Measurements from ENCODE around the gene DOCK2.

DOCK2 gene

DNA sequence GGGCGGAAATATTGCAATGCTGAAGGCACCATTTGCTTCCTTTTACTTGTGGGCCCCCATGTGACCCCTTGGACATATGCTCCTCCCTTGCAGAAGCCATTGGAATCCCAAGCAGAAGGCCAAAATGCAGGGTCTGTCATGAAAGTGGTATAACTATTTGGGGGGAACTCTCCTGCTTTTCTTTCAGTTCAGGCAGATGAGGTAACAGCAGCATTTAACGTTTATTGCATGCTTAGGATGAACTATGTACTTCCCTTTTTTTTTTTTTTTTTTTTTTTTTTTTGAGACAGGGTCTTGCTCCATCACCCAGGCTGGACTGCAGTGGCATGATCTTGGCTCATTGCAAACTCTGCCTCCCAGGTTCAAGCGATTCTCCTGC, 476.4 kb downstream of the DOCK2 start:
- DNase-seq (ENCODE audit: low spot score) (no peak), ATAC-seq (ENCODE audit: low read depth) (no peak)
- Histone ChIP-seq H3K4me3 (ENCODE audit: severe bottlenecking) (no peak overlapping the region), H3K27me3 (ENCODE audit: insufficient read depth, poor library complexity, severe bottlenecking) (no peaks in the 10 kb centered on the region), H3K36me3 (ENCODE audit: low read depth) (no peaks in the 10 kb centered on the region), H3K27ac (ENCODE audit: poor library complexity, severe bottlenecking) (no peak overlapping the region), H3K4me1 (ENCODE audit: insufficient read depth, poor library complexity, severe bottlenecking) (peaks cover 3% of the 10 kb centered on the region), H3K9me3 (ENCODE audit: severe bottlenecking) (no peaks in the 10 kb centered on the region)
- TF ChIP-seq, protein P1, sequence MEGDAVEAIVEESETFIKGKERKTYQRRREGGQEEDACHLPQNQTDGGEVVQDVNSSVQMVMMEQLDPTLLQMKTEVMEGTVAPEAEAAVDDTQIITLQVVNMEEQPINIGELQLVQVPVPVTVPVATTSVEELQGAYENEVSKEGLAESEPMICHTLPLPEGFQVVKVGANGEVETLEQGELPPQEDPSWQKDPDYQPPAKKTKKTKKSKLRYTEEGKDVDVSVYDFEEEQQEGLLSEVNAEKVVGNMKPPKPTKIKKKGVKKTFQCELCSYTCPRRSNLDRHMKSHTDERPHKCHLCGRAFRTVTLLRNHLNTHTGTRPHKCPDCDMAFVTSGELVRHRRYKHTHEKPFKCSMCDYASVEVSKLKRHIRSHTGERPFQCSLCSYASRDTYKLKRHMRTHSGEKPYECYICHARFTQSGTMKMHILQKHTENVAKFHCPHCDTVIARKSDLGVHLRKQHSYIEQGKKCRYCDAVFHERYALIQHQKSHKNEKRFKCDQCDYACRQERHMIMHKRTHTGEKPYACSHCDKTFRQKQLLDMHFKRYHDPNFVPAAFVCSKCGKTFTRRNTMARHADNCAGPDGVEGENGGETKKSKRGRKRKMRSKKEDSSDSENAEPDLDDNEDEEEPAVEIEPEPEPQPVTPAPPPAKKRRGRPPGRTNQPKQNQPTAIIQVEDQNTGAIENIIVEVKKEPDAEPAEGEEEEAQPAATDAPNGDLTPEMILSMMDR (IDR thresholded peaks at IDR 0.05; ENCODE audit: poor library complexity, severe bottlenecking), result no peak

DNA sequence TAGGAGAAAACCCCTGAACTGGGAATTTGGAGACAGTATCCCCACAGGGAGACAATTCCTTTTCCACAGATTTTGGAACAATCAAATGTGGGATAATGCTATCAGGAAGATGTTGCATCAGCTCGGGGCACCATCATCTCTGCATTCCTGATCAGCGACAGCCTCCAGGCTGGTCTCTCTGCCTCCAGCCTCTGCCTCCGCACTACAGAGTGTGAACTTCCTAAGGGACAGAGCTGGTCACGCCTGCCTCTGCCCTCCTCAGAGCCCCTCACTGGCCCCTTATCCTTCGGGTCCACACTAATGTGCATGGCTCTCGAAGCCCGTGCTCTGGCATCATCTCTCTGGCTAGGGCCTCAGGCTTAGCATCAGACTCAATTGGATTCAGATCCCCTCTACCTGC, 477.2 kb downstream of the DOCK2 start:
- TF ChIP-seq, protein P1 (IDR thresholded peaks at IDR 0.05; ENCODE audit: poor library complexity, severe bottlenecking), result no peak
- no peak overlapping the region for H3K27ac ChIP-seq (ENCODE audit: poor library complexity, severe bottlenecking)
- no peaks in the 10 kb centered on the region for H3K27me3 ChIP-seq (ENCODE audit: insufficient read depth, poor library complexity, severe bottlenecking)
- H3K9me3 ChIP-seq (ENCODE audit: severe bottlenecking), result no peaks in the 10 kb centered on the region
- no peak overlapping the region for H3K4me3 ChIP-seq (ENCODE audit: severe bottlenecking)
- H3K4me1 ChIP-seq (ENCODE audit: insufficient read depth, poor library complexity, severe bottlenecking), result peaks cover 3% of the 10 kb centered on the region
- no peaks in the 10 kb centered on the region for H3K36me3 ChIP-seq (ENCODE audit: low read depth)
- DNase-seq (ENCODE audit: low spot score) (no peak), ATAC-seq (ENCODE audit: low read depth) (no peak)

DNA sequence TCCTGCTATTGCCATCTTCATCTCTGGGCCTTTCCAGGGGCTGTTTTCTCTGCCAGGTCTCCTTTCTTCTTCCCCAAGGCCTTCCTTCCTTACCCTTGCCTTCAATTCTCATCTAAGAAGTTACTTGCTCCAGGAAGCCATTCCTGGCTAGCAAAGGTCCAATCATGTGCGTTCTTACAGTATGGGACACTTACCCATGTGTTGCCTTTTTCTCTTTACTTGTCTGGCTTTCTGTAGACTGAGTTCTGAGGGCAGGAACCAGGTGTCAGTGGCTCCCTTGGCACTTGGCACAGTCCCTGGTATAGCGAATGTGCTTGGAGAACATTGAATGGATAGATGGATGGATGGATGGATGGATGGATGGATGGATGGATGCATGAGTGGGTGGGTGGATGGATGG, 478.9 kb downstream of the DOCK2 start:
- Histone ChIP-seq H3K36me3 (ENCODE audit: low read depth) (no peaks in the 10 kb centered on the region), H3K4me3 (ENCODE audit: severe bottlenecking) (no peak overlapping the region), H3K9me3 (ENCODE audit: severe bottlenecking) (no peaks in the 10 kb centered on the region), H3K27me3 (ENCODE audit: insufficient read depth, poor library complexity, severe bottlenecking) (no peaks in the 10 kb centered on the region), H3K27ac (ENCODE audit: poor library complexity, severe bottlenecking) (no peak overlapping the region), H3K4me1 (ENCODE audit: insufficient read depth, poor library complexity, severe bottlenecking) (peaks cover 3% of the 10 kb centered on the region)
- DNase-seq (ENCODE audit: low spot score) (no peak), ATAC-seq (ENCODE audit: low read depth) (no peak)
- TF ChIP-seq, protein P1 (IDR thresholded peaks at IDR 0.05; ENCODE audit: poor library complexity, severe bottlenecking), result no peak

DNA sequence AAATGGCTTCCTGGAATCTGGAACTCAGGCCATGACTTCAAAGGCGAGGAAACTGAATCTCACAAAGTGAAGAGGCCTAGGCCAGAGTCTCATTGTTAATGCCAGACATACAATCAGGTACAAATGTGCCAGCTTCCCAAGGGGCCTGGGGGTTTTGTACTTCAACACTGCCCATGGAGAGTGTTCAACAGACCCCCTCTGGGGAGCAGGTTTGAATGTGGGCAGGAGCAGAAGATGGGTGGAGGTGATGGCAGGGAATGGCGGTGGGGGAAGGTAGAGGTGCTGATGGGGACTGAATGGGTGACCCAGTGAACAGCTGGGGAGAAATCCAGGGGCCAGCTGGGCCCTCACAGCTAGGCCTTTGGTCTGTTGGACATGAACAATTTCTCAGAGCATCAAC, 480.7 kb downstream of the DOCK2 start:
- DNase-seq (ENCODE audit: low spot score) (no peak), ATAC-seq (ENCODE audit: low read depth) (no peak)
- H3K4me3 ChIP-seq (ENCODE audit: severe bottlenecking), result no peak overlapping the region
- H3K4me1 ChIP-seq (ENCODE audit: insufficient read depth, poor library complexity, severe bottlenecking), result no peaks in the 10 kb centered on the region
- no peak overlapping the region for H3K27ac ChIP-seq (ENCODE audit: poor library complexity, severe bottlenecking)
- H3K9me3 ChIP-seq (ENCODE audit: severe bottlenecking), result no peaks in the 10 kb centered on the region
- TF ChIP-seq, protein P1 (IDR thresholded peaks at IDR 0.05; ENCODE audit: poor library complexity, severe bottlenecking), result no peak
- no peaks in the 10 kb centered on the region for H3K36me3 ChIP-seq (ENCODE audit: low read depth)
- H3K27me3 ChIP-seq (ENCODE audit: insufficient read depth, poor library complexity, severe bottlenecking), result no peaks in the 10 kb centered on the region

DNA sequence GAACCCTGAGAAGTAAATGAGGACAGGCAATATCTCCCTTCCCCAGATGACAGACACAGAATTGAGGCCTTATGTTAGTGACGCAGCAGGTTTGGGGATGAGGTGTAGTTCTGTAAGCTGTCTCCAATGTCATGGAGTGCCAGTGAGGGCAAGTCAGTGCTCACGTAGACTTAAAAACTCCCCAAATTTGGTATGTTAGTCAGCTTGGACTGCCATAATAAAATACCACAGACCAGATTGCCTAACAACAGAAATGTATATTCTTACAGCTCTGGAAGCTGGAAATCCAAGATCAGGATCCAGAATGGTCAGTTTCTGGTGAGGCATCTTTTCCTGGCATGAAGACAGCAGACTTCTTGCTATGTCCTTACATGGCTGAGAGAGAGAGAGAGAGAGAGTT, 483.5 kb downstream of the DOCK2 start:
- H3K36me3 ChIP-seq (ENCODE audit: low read depth), result no peaks in the 10 kb centered on the region
- TF ChIP-seq, protein P1 (IDR thresholded peaks at IDR 0.05; ENCODE audit: poor library complexity, severe bottlenecking), result no peak
- H3K4me3 ChIP-seq (ENCODE audit: severe bottlenecking), result no peak overlapping the region
- H3K4me1 ChIP-seq (ENCODE audit: insufficient read depth, poor library complexity, severe bottlenecking), result no peaks in the 10 kb centered on the region
- peak overlapping the region; percentile 6 for H3K27ac ChIP-seq (ENCODE audit: poor library complexity, severe bottlenecking)
- DNase-seq (ENCODE audit: low spot score), result no peak
- ATAC-seq (ENCODE audit: low read depth), result peak; percentile 48
- H3K9me3 ChIP-seq (ENCODE audit: severe bottlenecking), result no peaks in the 10 kb centered on the region
- no peaks in the 10 kb centered on the region for H3K27me3 ChIP-seq (ENCODE audit: insufficient read depth, poor library complexity, severe bottlenecking)
